AG09319 (cell line): ENCODE data around the gene TARBP2.

Experiments
- DNase-seq: peaks from one replicate; pipeline ENCODE4 v3.0.0-alpha.2; 2010; ENCODE audit warnings: low read depth; ENCODE audit errors: extremely low read depth
- TF ChIP-seq, protein P1 (sequence below): IDR thresholded peaks from 2 replicates; pipeline ENCODE4 v1.5.1; 2011; ENCODE audit warnings: low read depth, mild to moderate bottlenecking, inconsistent platforms, low read length, moderate library complexity

TARBP2 gene, protein sequence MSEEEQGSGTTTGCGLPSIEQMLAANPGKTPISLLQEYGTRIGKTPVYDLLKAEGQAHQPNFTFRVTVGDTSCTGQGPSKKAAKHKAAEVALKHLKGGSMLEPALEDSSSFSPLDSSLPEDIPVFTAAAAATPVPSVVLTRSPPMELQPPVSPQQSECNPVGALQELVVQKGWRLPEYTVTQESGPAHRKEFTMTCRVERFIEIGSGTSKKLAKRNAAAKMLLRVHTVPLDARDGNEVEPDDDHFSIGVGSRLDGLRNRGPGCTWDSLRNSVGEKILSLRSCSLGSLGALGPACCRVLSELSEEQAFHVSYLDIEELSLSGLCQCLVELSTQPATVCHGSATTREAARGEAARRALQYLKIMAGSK

DNA sequence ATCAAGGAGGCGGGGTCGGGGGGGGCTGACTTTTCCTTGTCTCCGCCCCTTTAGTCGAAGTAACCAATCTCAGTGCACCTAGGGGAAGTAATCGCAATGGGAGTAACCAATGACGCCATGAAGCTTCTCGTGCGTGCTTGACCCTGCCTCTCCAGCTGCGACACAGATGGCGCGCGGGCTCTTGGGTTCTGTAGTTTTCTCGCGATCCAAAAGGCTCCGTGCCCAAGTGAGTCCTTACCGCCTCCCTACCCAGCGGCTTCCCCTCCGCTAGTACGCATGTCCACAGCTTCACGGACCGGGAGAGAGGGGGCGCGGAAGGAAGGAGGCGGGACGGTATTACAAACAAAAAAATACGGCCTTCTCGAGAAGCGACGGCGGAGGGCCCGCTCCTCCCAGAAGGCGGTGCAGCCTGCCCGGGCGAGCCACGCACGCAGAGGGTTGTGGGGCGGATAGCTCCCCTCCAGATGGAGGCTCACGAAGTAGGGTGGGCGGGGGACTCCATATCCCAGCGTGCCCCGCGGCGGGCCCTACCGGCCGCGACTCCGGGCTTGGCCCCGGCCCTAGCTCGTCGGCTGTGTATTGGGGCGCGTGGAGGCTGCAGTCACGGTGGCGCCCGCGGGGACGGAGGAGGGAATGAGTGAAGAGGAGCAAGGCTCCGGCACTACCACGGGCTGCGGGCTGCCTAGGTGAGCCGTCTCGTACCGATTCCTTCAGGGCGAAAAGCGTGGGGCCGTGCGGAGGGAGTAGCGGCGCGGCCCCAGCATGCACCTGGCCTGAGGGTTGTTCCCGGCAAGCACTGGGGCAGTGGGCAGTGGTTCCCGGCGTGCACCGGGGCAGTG, at the start of gene TARBP2:
Gene TARBP2, plus strand, starts transcription at position 508 of the 839 bp plus-strand sequence. Its CDS starts 126 bp downstream, at position 634.
- TF ChIP-seq, protein P1, sequence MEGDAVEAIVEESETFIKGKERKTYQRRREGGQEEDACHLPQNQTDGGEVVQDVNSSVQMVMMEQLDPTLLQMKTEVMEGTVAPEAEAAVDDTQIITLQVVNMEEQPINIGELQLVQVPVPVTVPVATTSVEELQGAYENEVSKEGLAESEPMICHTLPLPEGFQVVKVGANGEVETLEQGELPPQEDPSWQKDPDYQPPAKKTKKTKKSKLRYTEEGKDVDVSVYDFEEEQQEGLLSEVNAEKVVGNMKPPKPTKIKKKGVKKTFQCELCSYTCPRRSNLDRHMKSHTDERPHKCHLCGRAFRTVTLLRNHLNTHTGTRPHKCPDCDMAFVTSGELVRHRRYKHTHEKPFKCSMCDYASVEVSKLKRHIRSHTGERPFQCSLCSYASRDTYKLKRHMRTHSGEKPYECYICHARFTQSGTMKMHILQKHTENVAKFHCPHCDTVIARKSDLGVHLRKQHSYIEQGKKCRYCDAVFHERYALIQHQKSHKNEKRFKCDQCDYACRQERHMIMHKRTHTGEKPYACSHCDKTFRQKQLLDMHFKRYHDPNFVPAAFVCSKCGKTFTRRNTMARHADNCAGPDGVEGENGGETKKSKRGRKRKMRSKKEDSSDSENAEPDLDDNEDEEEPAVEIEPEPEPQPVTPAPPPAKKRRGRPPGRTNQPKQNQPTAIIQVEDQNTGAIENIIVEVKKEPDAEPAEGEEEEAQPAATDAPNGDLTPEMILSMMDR = no peak
- DNase-seq = peak; percentile 99

DNA sequence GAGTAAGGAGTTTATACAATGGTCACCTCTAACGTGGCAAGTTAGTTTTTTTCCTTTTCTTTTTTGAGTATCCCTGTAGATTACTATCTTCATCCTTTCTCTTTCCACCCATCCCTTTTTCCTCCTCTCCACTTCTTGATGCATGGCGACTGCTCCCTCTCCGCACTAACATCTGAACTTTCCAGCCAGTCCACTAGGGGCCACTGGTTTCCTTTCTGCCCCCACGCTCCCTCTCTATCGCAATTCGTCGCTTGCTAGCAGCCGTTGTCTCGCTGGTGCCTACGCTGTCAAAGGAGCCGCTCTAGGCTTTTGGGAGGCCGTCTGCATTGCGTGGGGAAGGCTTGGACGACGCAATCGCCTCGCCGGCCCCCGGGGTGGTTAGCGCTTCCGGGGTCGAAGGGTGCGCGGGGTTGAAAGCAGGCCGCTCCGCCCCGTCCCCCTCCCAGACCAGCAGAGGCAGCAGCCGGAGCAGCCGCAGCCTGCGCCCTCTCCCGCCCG, 49.4 kb upstream of the TARBP2 start, which contains the start of gene PCBP2:
Gene PCBP2, plus strand, starts transcription at position 442 of the 498 bp plus-strand sequence. CDS start 2,699 bp downstream, outside the sequence.
- TF ChIP-seq, protein P1 = peak; percentile 92
- peak; percentile 99 for DNase-seq

- TF ChIP-seq, protein P1 = peak; percentile 20
- peak; percentile 81 for DNase-seq
Observed at GRCh38 chr12:53452159-53453077, 48.7 kb upstream of the TARBP2 start.

- no peak for DNase-seq
- TF ChIP-seq, protein P1 = no peak
Observed at GRCh38 chr12:53453953-53454640, 47.0 kb upstream of the TARBP2 start.

GRCh38 chr12:53454707-53455106, 46.4 kb upstream of the TARBP2 start:
- TF ChIP-seq, protein P1 = no peak
- DNase-seq = no peak

- TF ChIP-seq, protein P1 = no peak
- DNase-seq = no peak
Observed at GRCh38 chr12:53456654-53457366, 44.3 kb upstream of the TARBP2 start.
